NCI-H1105 treated with DMSO at 0.1 percent for 48 hours (cell line): ENCODE data around the gene CFAP221.

ENCODE experiments used
- DNase-seq: peaks from one replicate; lab custom pipeline; 2025; lab: John Stamatoyannopoulos, UW

The CFAP221 gene

GRCh38 chr2:119700866-119701265 lies 156.6 kb downstream of the CFAP221 start:
- DNase-seq: no peak

- no peak for DNase-seq
Measured at GRCh38 chr2:119701352-119701751, 157.1 kb downstream of the CFAP221 start.

DNA sequence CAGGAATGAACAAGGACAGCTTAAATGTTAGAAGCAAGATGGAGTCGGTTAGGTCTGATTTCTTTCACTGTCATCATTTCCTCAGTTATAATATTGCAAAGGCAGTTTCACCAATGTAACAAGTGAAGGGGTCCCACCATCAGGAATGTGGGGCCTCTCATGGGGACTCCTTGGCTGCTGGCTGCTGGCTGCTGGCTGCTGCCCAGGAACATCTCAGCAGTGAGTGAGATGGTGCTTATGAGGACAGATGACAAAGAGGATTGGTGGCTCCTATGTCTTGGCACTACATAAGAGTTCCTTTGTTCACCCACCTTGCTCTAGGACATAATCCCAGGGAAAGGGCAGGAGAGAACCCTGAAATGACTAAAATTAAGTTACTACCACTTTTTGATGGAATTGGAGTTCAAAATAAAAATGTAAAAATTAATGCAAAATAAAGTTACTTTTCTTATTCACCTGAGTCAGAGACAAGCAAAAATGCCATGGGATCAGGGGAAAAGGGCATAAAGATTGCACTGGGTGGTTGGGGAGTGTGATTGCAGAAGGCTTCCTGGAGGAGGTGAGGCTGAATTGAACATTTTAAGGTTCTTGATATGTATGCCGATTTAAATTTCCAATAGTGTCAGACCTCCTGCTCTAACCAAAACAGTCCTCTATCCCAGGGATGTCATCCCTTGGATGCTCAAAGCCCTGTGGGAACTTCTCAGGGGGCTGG lies 158.1 kb downstream of the CFAP221 start:
- DNase-seq: no peak

DNA sequence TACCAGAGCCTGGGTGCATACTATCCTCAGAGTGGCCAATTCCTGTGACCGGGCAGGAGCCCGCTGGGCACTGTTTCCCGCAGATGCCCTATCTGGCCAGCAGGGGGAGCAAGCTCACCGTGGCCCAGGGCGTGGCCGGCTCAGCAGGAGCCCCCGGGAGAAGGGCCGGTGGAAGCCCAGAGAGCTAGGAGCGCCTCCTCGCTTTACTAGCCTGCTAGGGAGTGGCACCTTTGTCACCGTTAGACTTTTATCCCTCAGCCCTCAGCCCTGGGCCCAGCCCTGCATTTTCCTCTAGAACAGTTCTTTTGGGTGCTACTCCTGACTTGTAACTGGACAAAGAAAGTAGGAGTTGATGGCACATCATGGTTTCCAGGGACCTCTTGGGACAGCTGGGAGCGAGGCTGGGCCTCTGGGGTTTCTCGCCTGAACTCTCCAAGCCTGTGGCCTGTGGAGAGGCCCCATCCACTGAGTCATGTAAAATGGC lies 158.7 kb downstream of the CFAP221 start:
- peak; percentile 31 for DNase-seq

- no peak for DNase-seq
Measured at GRCh38 chr2:119703526-119703925, 159.3 kb downstream of the CFAP221 start.

GRCh38 chr2:119704670-119705120 lies 160.4 kb downstream of the CFAP221 start:
- DNase-seq: no peak

DNA sequence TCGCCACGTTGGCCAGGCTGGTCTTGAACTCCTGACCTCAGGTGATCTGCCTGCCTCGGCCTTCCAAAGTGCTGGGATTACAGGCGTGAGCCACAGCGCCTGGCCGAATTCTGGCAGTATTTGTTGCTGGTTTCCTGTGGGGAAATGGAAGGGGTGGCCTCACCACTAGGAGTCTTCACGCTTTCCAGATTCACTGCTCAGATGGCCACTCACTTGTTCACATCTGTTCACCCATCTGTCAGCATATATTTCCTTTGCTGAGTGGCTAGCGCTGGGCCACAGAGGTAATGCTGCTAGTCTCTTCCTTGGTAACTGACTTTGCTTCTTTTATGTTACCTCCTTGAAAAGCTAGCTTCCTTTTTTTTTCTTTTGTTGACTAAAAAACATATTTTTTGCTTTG lies 162.0 kb downstream of the CFAP221 start:
- no peak for DNase-seq
